Measurements from ENCODE around the gene NPHP4. TPM values are rescaled to one million over a fixed set of nuclear protein-coding genes. Genes with fewer than 3 reads are reported as not detected.

Gene NPHP4
- total and polyA plus RNA-seq, 10 of the 15 experiments (the other 5 are each of a cell fraction or from before 2014, with no cell fraction given), result 0.16 to 10.5 (median 3.1) TPM

DNA sequence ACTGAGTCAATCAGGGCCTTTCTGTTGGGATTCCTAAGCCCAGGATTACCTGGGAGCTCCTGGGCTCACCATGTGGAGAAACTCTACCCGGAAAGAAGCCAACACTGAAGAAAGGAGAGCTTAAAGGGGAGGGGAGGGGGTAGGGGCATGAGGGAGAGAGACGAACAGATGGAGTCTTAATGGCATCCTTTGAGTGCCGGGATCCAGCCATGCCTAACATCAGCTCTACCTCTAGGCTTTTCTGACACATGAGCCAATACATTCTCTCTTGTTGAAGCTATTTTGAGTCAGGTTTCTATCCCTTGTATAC, 75.0 kb downstream of the NPHP4 start:
- CTCF ChIA-PET, result interaction anchor here (4.9 kb wide), 1 partner anchor 406 kb away, joined by 30 read pairs; no protein-coding TSS in a partner anchor

DNA sequence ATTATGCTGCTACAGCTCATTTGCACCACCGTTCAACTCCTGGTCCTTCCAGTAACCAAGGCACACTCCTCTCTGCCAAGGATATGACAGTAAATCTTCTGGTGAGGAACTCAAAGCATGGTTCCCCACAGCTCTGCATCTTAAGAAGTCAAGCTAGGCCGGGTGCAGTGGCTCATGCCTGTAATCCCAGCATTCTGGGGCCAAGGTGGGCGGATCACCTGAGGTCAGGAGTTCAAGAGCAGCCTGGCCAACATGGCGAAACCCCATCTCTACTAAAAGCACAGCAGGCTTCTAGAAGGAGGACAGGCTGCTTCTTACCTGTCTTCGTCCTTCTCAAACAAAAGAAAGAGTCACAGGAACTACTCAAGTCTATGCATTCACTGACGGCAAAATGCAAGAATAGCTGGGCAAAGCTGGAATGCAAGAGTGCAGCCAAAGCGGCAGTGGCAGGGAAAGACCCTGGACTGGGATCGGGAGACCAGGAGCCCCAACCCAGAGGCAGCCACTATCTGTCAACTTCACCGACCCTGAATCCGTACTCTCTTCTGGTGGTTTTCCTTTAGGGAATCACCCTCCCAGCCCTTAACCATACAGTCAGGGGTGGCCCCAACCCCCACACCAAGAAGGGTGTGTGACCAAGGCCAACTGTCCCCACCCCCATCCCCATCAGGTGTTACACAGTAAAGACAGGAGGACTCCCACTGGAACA, 75.5 kb downstream of the NPHP4 start:
- RAD21 ChIA-PET (ENCODE audit: unreplicated experiment), result interaction anchor here (2.1 kb wide), 1 partner anchor 406 kb away, joined by 5 read pairs; no protein-coding TSS in a partner anchor
- in situ Hi-C loops (cut with MboI), result no loop called here
- BruUV-seq (replicated peaks), result no TSS peak
- Histone ChIP-seq H2AFZ (ENCODE audit: control insufficient read depth, low read depth, low read length) (no peak overlapping the region), H3K4me3 (no peak overlapping the region), H3K27ac (ENCODE audit: control insufficient read depth, insufficient read depth) (no peak overlapping the region), H3K79me2 (ENCODE audit: control insufficient read depth, insufficient read depth, low read length) (no peaks in the 10 kb centered on the region), H3K36me3 (ENCODE audit: control insufficient read depth in 2 of 2, insufficient read depth in 2 of 2, low read length in 1 of 2) (no peaks in the 10 kb centered on the region), H3K27me3 (replicated peaks in 1 of 2; ENCODE audit: control insufficient read depth in 2 of 2, insufficient read depth in 2 of 2, low read length in 1 of 2) (no peaks in the 10 kb centered on the region), H4K20me1 (ENCODE audit: control insufficient read depth, insufficient read depth) (no peaks in the 10 kb centered on the region), H3K4me2 (ENCODE audit: control insufficient read depth, insufficient read depth) (no peak overlapping the region), H3K4me1 (ENCODE audit: control insufficient read depth, insufficient read depth, low read length) (peaks cover 4% of the 10 kb centered on the region), H3K9ac (ENCODE audit: control insufficient read depth, insufficient read depth, low read length) (no peak overlapping the region), H3K9me3 (replicated peaks; ENCODE audit: control insufficient read depth, insufficient read depth, low read length) (no peaks in the 10 kb centered on the region)
- FAIRE-seq (no peak), ATAC-seq (no peak), DNase-seq (ENCODE audit: low read depth, low spot score) (no peak)
- intact Hi-C loops (cut with micrococcal nuclease; ENCODE audit: unreplicated experiment), result no loop called here
- SMC1A ChIA-PET (ENCODE audit: uncharacterized antibody, unreplicated experiment), result no interaction called here
- TF ChIP-seq NR2C1 (IDR thresholded peaks at IDR 0.05) (no peak), CHD1 (IDR thresholded peaks at IDR 0.05; ENCODE audit: low read depth, low read length) (no peak), SMAD1 (IDR thresholded peaks at IDR 0.05; ENCODE audit: low read depth, partially characterized antibody) (no peak), CBFB (IDR thresholded peaks at IDR 0.05; ENCODE audit: low read depth) (no peak)
- CTCF ChIA-PET, result interaction anchor here (0.7 to 4.9 kb wide), 4 partner anchors 10 to 406 kb away, joined by 3 to 30 read pairs (median 4); no protein-coding TSS in a partner anchor
- POLR2A ChIA-PET, result no interaction called here
- 77% methylated on average over 10 of the region's 10 CpGs for WGBS (ENCODE audit: insufficient coverage, insufficient replicate concordance, low lambda C conversion rate, missing lambda C conversion rate)

More for the DNA sequence above, 75.0 kb downstream of the NPHP4 start:
- BruUV-seq (replicated peaks), result no TSS peak
- ATAC-seq (no peak), DNase-seq (ENCODE audit: low read depth, low spot score) (no peak), FAIRE-seq (no peak)
- Histone ChIP-seq H3K9ac (ENCODE audit: control insufficient read depth, insufficient read depth, low read length) (no peak overlapping the region), H4K20me1 (ENCODE audit: control insufficient read depth, insufficient read depth) (no peaks in the 10 kb centered on the region), H3K4me3 (no peak overlapping the region), H3K9me3 (replicated peaks; ENCODE audit: control insufficient read depth, insufficient read depth, low read length) (no peaks in the 10 kb centered on the region), H2AFZ (ENCODE audit: control insufficient read depth, low read depth, low read length) (no peak overlapping the region), H3K4me1 (ENCODE audit: control insufficient read depth, insufficient read depth, low read length) (peaks cover 4% of the 10 kb centered on the region), H3K4me2 (ENCODE audit: control insufficient read depth, insufficient read depth) (no peak overlapping the region), H3K27me3 (replicated peaks in 1 of 2; ENCODE audit: control insufficient read depth in 2 of 2, insufficient read depth in 2 of 2, low read length in 1 of 2) (no peaks in the 10 kb centered on the region), H3K36me3 (ENCODE audit: control insufficient read depth in 2 of 2, insufficient read depth in 2 of 2, low read length in 1 of 2) (no peaks in the 10 kb centered on the region), H3K79me2 (ENCODE audit: control insufficient read depth, insufficient read depth, low read length) (no peaks in the 10 kb centered on the region), H3K27ac (ENCODE audit: control insufficient read depth, insufficient read depth) (no peak overlapping the region)
- WGBS (ENCODE audit: insufficient coverage, insufficient replicate concordance, low lambda C conversion rate, missing lambda C conversion rate), result 93% methylated on average over 3 of the region's 3 CpGs
- RAD21 ChIA-PET (ENCODE audit: unreplicated experiment), result interaction anchor here (2.1 kb wide), 1 partner anchor 407 kb away, joined by 5 read pairs; no protein-coding TSS in a partner anchor
- SMC1A ChIA-PET (ENCODE audit: uncharacterized antibody, unreplicated experiment), result no interaction called here
- POLR2A ChIA-PET, result no interaction called here
- in situ Hi-C loops (cut with MboI), result no loop called here
- intact Hi-C loops (cut with micrococcal nuclease; ENCODE audit: unreplicated experiment), result no loop called here
- TF ChIP-seq ZBED1 (IDR thresholded peaks at IDR 0.05; ENCODE audit: borderline replicate concordance), result no peak

All from GM12878 (cell line).